ENCODE measurements around the gene LAMC1.

- TF ChIP-seq CTCF (IDR thresholded peaks at IDR 0.05) (no peak), POLR2A (IDR thresholded peaks at IDR 0.05) (no peak), EP300 (IDR thresholded peaks at IDR 0.05) (no peak)
These were observed 47.2 kb downstream of the LAMC1 start for GRCh38 chr1:183070234-183070922.

Data from tibial nerve (tissue), 4 donors.